ENCODE measurements around the gene NFIX.

The NFIX gene

GRCh38 chr19:13074378-13074777 is 79.1 kb downstream of the NFIX start:
- DNase-seq (ENCODE audit: insufficient read length, low spot score), result no peak
- TF ChIP-seq, protein P1, sequence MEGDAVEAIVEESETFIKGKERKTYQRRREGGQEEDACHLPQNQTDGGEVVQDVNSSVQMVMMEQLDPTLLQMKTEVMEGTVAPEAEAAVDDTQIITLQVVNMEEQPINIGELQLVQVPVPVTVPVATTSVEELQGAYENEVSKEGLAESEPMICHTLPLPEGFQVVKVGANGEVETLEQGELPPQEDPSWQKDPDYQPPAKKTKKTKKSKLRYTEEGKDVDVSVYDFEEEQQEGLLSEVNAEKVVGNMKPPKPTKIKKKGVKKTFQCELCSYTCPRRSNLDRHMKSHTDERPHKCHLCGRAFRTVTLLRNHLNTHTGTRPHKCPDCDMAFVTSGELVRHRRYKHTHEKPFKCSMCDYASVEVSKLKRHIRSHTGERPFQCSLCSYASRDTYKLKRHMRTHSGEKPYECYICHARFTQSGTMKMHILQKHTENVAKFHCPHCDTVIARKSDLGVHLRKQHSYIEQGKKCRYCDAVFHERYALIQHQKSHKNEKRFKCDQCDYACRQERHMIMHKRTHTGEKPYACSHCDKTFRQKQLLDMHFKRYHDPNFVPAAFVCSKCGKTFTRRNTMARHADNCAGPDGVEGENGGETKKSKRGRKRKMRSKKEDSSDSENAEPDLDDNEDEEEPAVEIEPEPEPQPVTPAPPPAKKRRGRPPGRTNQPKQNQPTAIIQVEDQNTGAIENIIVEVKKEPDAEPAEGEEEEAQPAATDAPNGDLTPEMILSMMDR (IDR thresholded peaks at IDR 0.05; ENCODE audit: insufficient read depth, missing control alignments), result no peak
- FAIRE-seq, result no peak

- FAIRE-seq, result no peak
- DNase-seq (ENCODE audit: insufficient read length, low spot score), result no peak
- TF ChIP-seq, protein P1 (IDR thresholded peaks at IDR 0.05; ENCODE audit: insufficient read depth, missing control alignments), result no peak
These were observed 81.0 kb downstream of the NFIX start for GRCh38 chr19:13076320-13076719.

- FAIRE-seq (no peak), DNase-seq (ENCODE audit: insufficient read length, low spot score) (no peak)
- TF ChIP-seq, protein P1 (IDR thresholded peaks at IDR 0.05; ENCODE audit: insufficient read depth, missing control alignments), result no peak
These were observed 81.5 kb downstream of the NFIX start for GRCh38 chr19:13076787-13077186.

DNA sequence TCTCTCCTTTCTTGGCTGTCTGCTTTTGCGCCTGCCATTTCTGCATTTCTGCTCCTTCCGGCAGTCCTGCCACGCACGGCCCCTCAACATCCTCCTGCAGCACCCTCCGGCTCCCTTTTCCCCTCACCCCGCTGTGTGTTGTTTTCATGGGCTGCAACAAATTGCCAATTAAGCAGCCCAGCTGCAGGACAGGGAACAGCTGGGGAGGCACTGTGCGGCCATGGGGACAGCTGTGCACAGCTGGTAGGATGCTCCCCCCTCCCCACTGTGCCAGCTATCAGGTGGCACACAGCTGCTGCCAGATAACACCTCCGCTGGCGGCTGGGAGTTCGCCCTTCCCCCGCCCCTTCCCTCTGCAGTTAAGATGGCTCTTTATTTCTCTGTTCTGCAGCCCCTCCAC is 82.0 kb downstream of the NFIX start:
- TF ChIP-seq, protein P1 (IDR thresholded peaks at IDR 0.05; ENCODE audit: insufficient read depth, missing control alignments), result no peak
- FAIRE-seq, result no peak
- DNase-seq (ENCODE audit: insufficient read length, low spot score), result no peak

- TF ChIP-seq, protein P1 (IDR thresholded peaks at IDR 0.05; ENCODE audit: insufficient read depth, missing control alignments), result no peak
- no peak for FAIRE-seq
These were observed 83.1 kb downstream of the NFIX start for GRCh38 chr19:13078381-13078780.

GRCh38 chr19:13078897-13079541 is 83.7 kb downstream of the NFIX start:
- TF ChIP-seq, protein P1 (IDR thresholded peaks at IDR 0.05; ENCODE audit: insufficient read depth, missing control alignments), result no peak
- no peak for DNase-seq (ENCODE audit: insufficient read length, low spot score)
- FAIRE-seq, result no peak

More at GRCh38 chr19:13078381-13078780, 83.1 kb downstream of the NFIX start:
- no peak for DNase-seq (ENCODE audit: insufficient read length, low spot score)

GRCh38 chr19:13079542-13079986 is 84.3 kb downstream of the NFIX start:
- TF ChIP-seq, protein P1 (IDR thresholded peaks at IDR 0.05; ENCODE audit: insufficient read depth, missing control alignments), result no peak
- no peak for FAIRE-seq
- DNase-seq (ENCODE audit: insufficient read length, low spot score), result no peak

Measured in D721Med (cell line).